NCI-H187 treated with DMSO at 0.1 percent for 48 hours (cell line): ENCODE results near the gene RUVBL2.
A peak's percentile ranks its signal among the peaks of the same experiment; 100 is the strongest.
"Not testable (repeated sequence)": the region's sequence is repeated elsewhere in the genome, so short reads cannot be mapped to it uniquely, and the experiment has no call there.

Experiments used
- DNase-seq: peaks from one replicate; lab custom pipeline; 2025; lab: John Stamatoyannopoulos, UW

Gene RUVBL2

GRCh38 chr19:49018388-49019241 lies 24.9 kb downstream of the RUVBL2 start:
- DNase-seq = not testable (repeated sequence)

GRCh38 chr19:49019242-49019932 lies 25.7 kb downstream of the RUVBL2 start:
- DNase-seq = peak; percentile 26

GRCh38 chr19:49020342-49020741 lies 26.7 kb downstream of the RUVBL2 start:
- no peak for DNase-seq

- no peak for DNase-seq
Measured at GRCh38 chr19:49020931-49021895, 27.5 kb downstream of the RUVBL2 start.

GRCh38 chr19:49022116-49022515 lies 28.4 kb downstream of the RUVBL2 start:
- DNase-seq = no peak

- DNase-seq = not testable (repeated sequence)
Measured at GRCh38 chr19:49024233-49024632, 30.5 kb downstream of the RUVBL2 start, which contains the start of gene CGB3. Gene CGB3, minus strand, starts transcription at chr19:49024333. Its CDS starts 362 bp downstream, at chr19:49023971.

- DNase-seq = not testable (repeated sequence)
Measured at GRCh38 chr19:49025088-49025487, 31.4 kb downstream of the RUVBL2 start.

GRCh38 chr19:49025599-49025998 lies 31.9 kb downstream of the RUVBL2 start:
- DNase-seq = not testable (repeated sequence)

- not testable (repeated sequence) for DNase-seq
Measured at GRCh38 chr19:49028686-49029085, 35.0 kb downstream of the RUVBL2 start.

- DNase-seq = not testable (repeated sequence)
Measured at GRCh38 chr19:49029749-49030148, 36.1 kb downstream of the RUVBL2 start.

- DNase-seq = not testable (repeated sequence)
Measured at GRCh38 chr19:49030323-49030722, 36.6 kb downstream of the RUVBL2 start.

GRCh38 chr19:49031642-49032301 lies 38.1 kb downstream of the RUVBL2 start, which contains the start of gene CGB2:
Gene CGB2, plus strand, starts transcription at chr19:49031890. Its CDS starts 206 bp downstream, at chr19:49032096.
- DNase-seq = not testable (repeated sequence)

- not testable (repeated sequence) for DNase-seq
Measured at GRCh38 chr19:49036815-49037214, 43.1 kb downstream of the RUVBL2 start, which contains the start of gene CGB1. Gene CGB1, minus strand, starts transcription at chr19:49036895. Its CDS starts 184 bp downstream, at chr19:49036711.

- DNase-seq = not testable (repeated sequence)
Measured at GRCh38 chr19:49038111-49038510, 44.4 kb downstream of the RUVBL2 start.

- DNase-seq = not testable (repeated sequence)
Measured at GRCh38 chr19:49038557-49039276, 45.0 kb downstream of the RUVBL2 start.

- not testable (repeated sequence) for DNase-seq
Measured at GRCh38 chr19:49039736-49040135, 46.0 kb downstream of the RUVBL2 start.

- no peak for DNase-seq
Measured at GRCh38 chr19:49042177-49042576, 48.5 kb downstream of the RUVBL2 start.

GRCh38 chr19:49042666-49043065 lies 49.0 kb downstream of the RUVBL2 start:
- DNase-seq = not testable (repeated sequence)

- DNase-seq = not testable (repeated sequence)
Measured at GRCh38 chr19:49043548-49043947, 49.9 kb downstream of the RUVBL2 start, which contains the start of gene CGB5. Gene CGB5, plus strand, starts transcription at chr19:49043848. Its CDS starts 362 bp downstream, at chr19:49044210.

GRCh38 chr19:49049011-49049410 lies 55.3 kb downstream of the RUVBL2 start, which contains the start of gene CGB8:
Gene CGB8, minus strand, starts transcription at chr19:49049111. Its CDS starts 372 bp downstream, at chr19:49048739.
- not testable (repeated sequence) for DNase-seq
